Measurements from ENCODE around the gene ALK. TPM values are rescaled to one million over a fixed set of nuclear protein-coding genes. Genes with fewer than 3 reads are reported as not detected.

The ALK gene
- total and polyA plus RNA-seq, 2 donors (not counting 1 experiment from before 2014, with no cell fraction given), result under 0.01 to 0.02 TPM

- DNase-seq (ENCODE audit: low read depth in 2 of 2), result no peak
- Histone ChIP-seq H4K20me1 (ENCODE audit: control insufficient read depth, extremely low read depth, insufficient read depth, low read length) (no peaks in the 10 kb centered on the region), H3K4me1 (ENCODE audit: control insufficient read depth, extremely low read depth, insufficient read depth, low read length) (no peaks in the 10 kb centered on the region), H3K27ac (ENCODE audit: insufficient read depth, low read length) (no peak overlapping the region), H3K4me2 (ENCODE audit: extremely low read depth, insufficient read depth, low read length) (no peak overlapping the region), H2AFZ (ENCODE audit: low read length) (no peak overlapping the region), H3K79me2 (ENCODE audit: control insufficient read depth, insufficient read depth, low read length) (no peaks in the 10 kb centered on the region), H3K4me3 (replicated peaks in 1 of 4; ENCODE audit: control extremely low read depth in 1 of 4, insufficient read depth in 1 of 4, low read depth in 3 of 4, low read length in 4 of 4) (no peak overlapping the region), H3K36me3 (ENCODE audit: control insufficient read depth, insufficient read depth, low read length) (no peaks in the 10 kb centered on the region), H3K9ac (ENCODE audit: insufficient read depth, low read length) (no peak overlapping the region), H3K9me3 (ENCODE audit: control insufficient read depth, insufficient read depth, low read depth, low read length) (no peaks in the 10 kb centered on the region), H3K27me3 (ENCODE audit: control insufficient read depth, insufficient read depth, low read length) (no peaks in the 10 kb centered on the region)
- TF ChIP-seq CTCF (conservative IDR thresholded peaks at IDR 0.05 in 1 of 2, IDR thresholded peaks at IDR 0.05 in 1 of 2; ENCODE audit: low read depth in 1 of 2, low read length in 2 of 2), result no peak
- no peak for TF ChIP-seq EZH2 (IDR thresholded peaks at IDR 0.05; ENCODE audit: low read length, missing control alignments)
Observed at GRCh38 chr2:29616569-29616968, 304.8 kb downstream of the ALK start.

GRCh38 chr2:29615841-29616240, 305.5 kb downstream of the ALK start:
- H3K27ac ChIP-seq (ENCODE audit: insufficient read depth, low read length), result no peak overlapping the region
- H3K9me3 ChIP-seq (ENCODE audit: control insufficient read depth, insufficient read depth, low read depth, low read length), result no peaks in the 10 kb centered on the region
- no peaks in the 10 kb centered on the region for H4K20me1 ChIP-seq (ENCODE audit: control insufficient read depth, extremely low read depth, insufficient read depth, low read length)
- no peaks in the 10 kb centered on the region for H3K36me3 ChIP-seq (ENCODE audit: control insufficient read depth, insufficient read depth, low read length)
- no peak overlapping the region for H3K4me3 ChIP-seq (replicated peaks in 1 of 4; ENCODE audit: control extremely low read depth in 1 of 4, insufficient read depth in 1 of 4, low read depth in 3 of 4, low read length in 4 of 4)
- H3K79me2 ChIP-seq (ENCODE audit: control insufficient read depth, insufficient read depth, low read length), result no peaks in the 10 kb centered on the region
- H3K27me3 ChIP-seq (ENCODE audit: control insufficient read depth, insufficient read depth, low read length), result no peaks in the 10 kb centered on the region
- H3K4me1 ChIP-seq (ENCODE audit: control insufficient read depth, extremely low read depth, insufficient read depth, low read length), result no peaks in the 10 kb centered on the region
- no peak for TF ChIP-seq EZH2 (IDR thresholded peaks at IDR 0.05; ENCODE audit: low read length, missing control alignments)
- no peak overlapping the region for H2AFZ ChIP-seq (ENCODE audit: low read length)
- no peak for DNase-seq (ENCODE audit: low read depth in 2 of 2)
- H3K9ac ChIP-seq (ENCODE audit: insufficient read depth, low read length), result no peak overlapping the region
- H3K4me2 ChIP-seq (ENCODE audit: extremely low read depth, insufficient read depth, low read length), result no peak overlapping the region

- Histone ChIP-seq H3K27me3 (ENCODE audit: control insufficient read depth, insufficient read depth, low read length) (no peaks in the 10 kb centered on the region), H3K9me3 (ENCODE audit: control insufficient read depth, insufficient read depth, low read depth, low read length) (no peaks in the 10 kb centered on the region), H3K4me1 (ENCODE audit: control insufficient read depth, extremely low read depth, insufficient read depth, low read length) (no peaks in the 10 kb centered on the region), H3K79me2 (ENCODE audit: control insufficient read depth, insufficient read depth, low read length) (no peaks in the 10 kb centered on the region), H3K4me3 (replicated peaks in 1 of 4; ENCODE audit: control extremely low read depth in 1 of 4, insufficient read depth in 1 of 4, low read depth in 3 of 4, low read length in 4 of 4) (no peak overlapping the region), H3K27ac (ENCODE audit: insufficient read depth, low read length) (no peak overlapping the region), H2AFZ (ENCODE audit: low read length) (no peak overlapping the region), H4K20me1 (ENCODE audit: control insufficient read depth, extremely low read depth, insufficient read depth, low read length) (no peaks in the 10 kb centered on the region), H3K4me2 (ENCODE audit: extremely low read depth, insufficient read depth, low read length) (no peak overlapping the region), H3K9ac (ENCODE audit: insufficient read depth, low read length) (no peak overlapping the region), H3K36me3 (ENCODE audit: control insufficient read depth, insufficient read depth, low read length) (no peaks in the 10 kb centered on the region)
- TF ChIP-seq EZH2 (IDR thresholded peaks at IDR 0.05; ENCODE audit: low read length, missing control alignments) (no peak), CTCF (conservative IDR thresholded peaks at IDR 0.05 in 1 of 2, IDR thresholded peaks at IDR 0.05 in 1 of 2; ENCODE audit: low read depth in 1 of 2, low read length in 2 of 2) (no peak)
- DNase-seq (ENCODE audit: low read depth in 2 of 2), result no peak
Observed at GRCh38 chr2:29615183-29615582, 306.2 kb downstream of the ALK start.
